HG03095 (cell line): ENCODE data around the gene ADAMTS15.
"Not testable (repeated sequence)": the region's sequence is repeated elsewhere in the genome, so short reads cannot be mapped to it uniquely, and the experiment has no call there.

ENCODE experiments used
- ATAC-seq: cut with Tn5 transposase; IDR thresholded peaks from one replicate; pipeline ENCODE4 v1.9.1; 2021; ENCODE audit warnings: moderate library complexity; ENCODE audit not compliant: unreplicated experiment

The ADAMTS15 gene

DNA sequence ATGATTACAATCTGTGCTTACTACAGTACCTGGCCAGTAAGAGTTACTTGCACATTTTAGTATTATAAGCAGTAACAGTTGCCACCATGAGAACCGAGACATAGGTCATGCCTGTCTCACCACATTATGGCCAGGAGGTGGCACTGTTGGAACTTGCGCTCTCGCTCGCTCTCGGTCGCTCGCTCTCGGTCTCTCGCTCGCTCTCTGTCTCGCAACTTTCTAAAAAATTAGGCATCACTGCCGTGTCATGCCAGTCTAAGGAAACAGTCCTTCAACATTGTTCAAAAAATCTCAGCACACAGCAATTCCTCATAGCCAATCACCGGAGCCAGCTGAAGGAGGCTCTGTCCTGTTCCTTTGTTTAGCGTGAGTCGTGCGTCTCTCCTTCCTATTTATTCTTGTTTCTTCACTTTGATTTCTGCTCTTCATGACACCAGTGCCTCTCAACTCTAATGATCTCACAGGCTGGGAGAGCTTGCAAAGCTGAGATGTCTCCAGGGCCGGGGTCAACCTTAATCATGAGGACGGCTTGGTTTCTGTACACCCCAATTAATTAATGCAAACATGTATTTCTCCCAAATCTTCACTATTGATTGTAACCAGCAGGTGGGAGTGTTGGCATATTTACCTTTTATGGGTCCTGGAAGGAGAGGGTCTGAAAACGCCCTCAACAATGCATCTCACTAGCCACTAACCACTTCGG is 13.8 kb upstream of the ADAMTS15 start:
- peak; percentile 89 for ATAC-seq

GRCh38 chr11:130435671-130436070 is 12.8 kb upstream of the ADAMTS15 start:
- no peak for ATAC-seq

DNA sequence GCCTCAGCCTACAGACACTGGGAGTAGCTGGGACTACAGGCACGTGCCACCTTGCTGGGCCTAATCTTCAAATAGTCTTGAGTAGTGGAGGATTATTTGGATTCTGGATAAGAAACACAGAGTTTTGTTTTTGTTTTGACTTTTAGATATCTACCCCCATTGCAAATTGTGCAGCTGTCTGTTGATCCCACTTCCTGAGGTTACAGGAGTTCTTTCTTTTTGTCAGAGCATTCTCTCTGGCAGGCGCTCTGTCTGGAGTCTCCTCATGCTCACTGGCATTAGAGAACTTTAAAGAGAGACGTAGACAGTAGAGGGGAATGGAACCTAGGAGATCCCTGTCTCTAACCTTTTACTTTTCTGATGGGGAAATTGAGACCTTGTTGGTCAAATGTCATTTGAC is 12.3 kb upstream of the ADAMTS15 start:
- ATAC-seq = no peak

DNA sequence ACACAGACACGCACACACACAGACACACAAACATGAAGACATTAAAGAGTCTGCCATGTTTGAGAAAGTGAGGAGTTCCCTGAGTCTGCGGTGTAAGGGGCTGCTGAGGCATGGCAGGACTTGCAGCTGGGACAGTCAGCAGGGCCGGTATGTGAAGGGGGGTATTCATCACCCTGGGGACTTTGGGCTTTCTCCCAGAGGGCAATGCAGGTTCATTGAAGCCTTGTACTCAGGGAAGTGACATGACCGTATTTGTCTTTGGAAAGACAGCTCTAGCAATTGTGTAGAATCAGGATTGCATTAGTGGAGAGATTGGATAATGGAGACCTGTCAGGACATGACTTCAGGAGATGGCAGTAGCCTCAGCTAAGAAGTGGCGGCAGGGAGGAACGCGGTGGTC is 10.6 kb upstream of the ADAMTS15 start:
- ATAC-seq = no peak

- not testable (repeated sequence) for ATAC-seq
Measured at GRCh38 chr11:130438401-130439159, 9.9 kb upstream of the ADAMTS15 start.

DNA sequence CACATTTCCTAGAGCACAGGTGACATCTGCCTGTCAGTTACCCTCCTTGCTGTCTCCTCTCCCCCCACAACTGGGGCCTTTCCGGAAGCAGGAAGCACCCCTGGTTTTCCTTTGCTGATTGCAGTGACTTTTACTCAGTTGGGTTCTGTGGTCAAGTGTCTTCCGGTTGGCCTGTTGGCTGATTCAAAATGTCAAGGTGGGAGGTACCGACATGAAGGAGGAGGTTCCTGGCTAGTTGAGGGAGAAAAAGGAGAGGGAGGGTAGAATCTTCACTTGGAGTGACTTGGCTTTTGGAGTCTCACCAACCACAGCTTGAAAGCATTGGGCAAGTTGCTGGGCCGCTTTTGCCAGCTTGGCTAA is 9.3 kb upstream of the ADAMTS15 start:
- no peak for ATAC-seq

DNA sequence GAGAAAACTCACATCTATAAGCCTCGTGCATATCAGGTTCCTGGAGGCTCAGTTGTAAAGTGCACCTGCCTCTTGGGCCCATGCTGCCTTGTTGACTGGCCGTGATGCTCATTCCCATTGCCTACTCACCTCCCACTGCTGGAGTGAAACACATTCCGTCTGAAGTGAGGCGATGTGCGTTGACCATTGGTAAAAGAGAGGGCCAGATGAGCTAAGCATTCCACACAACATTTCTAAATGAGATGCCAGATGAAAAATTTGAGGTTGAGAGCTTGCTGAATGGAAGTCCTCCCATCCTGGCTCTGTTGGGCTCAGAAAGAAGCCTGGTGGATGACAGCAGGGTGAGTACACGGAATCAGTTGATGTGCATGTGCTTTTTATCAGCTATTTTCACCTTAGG is 8.6 kb upstream of the ADAMTS15 start:
- ATAC-seq = no peak

DNA sequence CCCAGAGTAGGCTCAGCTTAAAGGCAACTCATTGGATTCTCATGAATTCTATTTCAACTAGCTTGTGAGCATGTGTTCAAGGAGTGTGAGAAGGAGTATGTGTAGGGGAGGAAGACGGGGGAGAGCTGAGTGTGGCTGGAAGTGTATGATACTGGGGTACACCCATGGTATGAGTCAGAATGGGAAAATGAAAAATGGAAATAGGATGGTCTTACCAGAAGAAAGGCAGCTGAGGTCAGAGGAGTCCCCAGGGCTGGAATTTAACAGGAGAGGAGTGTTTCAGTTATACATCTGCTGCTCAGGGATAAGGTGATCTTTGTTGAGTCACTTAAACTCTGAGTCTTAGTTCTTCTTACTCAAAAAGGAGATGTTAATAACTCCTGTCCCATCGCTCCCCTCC is 6.7 kb upstream of the ADAMTS15 start:
- no peak for ATAC-seq

- ATAC-seq = no peak
Measured at GRCh38 chr11:130442737-130443136, 5.7 kb upstream of the ADAMTS15 start.

GRCh38 chr11:130445788-130446187 is 2.7 kb upstream of the ADAMTS15 start:
- ATAC-seq = no peak

- no peak for ATAC-seq
Measured at GRCh38 chr11:130448039-130448415, 418 bp upstream of the ADAMTS15 start.

DNA sequence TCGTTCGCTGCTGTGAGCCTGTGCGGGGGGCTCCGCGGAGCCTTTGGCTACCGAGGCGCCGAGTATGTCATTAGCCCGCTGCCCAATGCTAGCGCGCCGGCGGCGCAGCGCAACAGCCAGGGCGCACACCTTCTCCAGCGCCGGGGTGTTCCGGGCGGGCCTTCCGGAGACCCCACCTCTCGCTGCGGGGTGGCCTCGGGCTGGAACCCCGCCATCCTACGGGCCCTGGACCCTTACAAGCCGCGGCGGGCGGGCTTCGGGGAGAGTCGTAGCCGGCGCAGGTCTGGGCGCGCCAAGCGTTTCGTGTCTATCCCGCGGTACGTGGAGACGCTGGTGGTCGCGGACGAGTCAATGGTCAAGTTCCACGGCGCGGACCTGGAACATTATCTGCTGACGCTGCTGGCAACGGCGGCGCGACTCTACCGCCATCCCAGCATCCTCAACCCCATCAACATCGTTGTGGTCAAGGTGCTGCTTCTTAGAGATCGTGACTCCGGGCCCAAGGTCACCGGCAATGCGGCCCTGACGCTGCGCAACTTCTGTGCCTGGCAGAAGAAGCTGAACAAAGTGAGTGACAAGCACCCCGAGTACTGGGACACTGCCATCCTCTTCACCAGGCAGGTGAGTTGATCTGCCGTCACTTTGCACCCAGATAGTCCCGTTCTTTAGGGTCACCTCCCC is 1.0 kb downstream of the ADAMTS15 start:
- ATAC-seq = no peak

- ATAC-seq = no peak
Measured at GRCh38 chr11:130449996-130450769, 1.7 kb downstream of the ADAMTS15 start.

DNA sequence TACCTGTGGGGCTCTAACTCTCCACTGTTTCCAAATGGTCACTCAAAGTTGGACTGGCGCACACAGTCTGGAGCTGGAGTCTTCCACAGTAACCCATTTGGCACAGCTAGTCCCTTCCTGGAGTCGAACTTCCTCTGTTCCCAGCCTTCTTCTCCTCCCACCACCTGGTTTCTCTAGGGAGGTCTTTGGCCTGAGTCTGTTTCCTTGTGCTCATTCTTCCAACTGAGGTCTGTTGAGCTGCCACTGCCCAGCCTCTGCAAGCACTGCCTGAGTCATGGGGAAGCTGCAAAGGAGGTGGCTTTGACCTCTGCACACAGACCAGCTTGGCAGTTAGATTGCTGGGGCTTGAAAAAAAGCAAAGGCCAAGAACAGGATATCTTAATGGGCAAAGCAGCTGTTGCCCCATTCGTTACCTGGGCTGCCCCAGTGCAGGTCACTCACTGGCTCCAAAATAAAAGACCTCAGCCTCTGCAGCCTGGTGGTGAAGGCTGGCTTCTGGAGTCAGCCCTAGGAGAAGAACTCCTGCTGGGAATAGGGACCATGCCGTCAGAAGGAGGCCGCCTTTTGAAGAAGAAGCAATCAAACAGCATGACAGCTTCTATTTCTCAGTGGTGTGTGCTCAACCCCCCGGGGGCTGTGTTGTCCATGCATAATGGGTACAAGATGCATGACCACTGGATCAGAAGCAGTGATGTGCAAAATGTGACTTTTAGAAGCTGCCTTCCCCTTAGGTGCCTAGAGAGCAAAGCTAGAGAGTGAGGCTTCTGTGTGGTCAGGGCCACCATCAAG is 3.0 kb downstream of the ADAMTS15 start:
- ATAC-seq = no peak

DNA sequence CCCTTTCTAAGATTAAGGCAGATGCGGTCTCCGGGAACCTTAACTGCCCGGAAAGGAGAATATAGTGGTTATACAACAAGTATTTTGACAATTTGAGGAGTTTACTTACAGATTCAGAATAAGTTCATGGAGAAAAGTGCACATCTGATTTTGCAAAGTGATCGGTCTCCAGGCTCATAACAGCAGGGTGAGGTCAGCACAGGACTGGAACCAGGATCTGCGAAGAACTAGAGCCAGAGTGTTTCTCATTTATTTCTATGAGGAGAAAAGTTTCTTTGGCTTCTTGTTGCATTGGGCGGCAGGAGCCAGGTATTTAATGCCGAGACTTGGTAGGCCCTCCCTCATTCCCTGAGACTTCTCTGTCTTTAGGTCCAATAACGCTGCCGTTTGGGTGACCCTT is 3.7 kb downstream of the ADAMTS15 start:
- ATAC-seq = no peak

- no peak for ATAC-seq
Measured at GRCh38 chr11:130452940-130453339, 4.5 kb downstream of the ADAMTS15 start.

GRCh38 chr11:130454491-130455252 is 6.2 kb downstream of the ADAMTS15 start:
- no peak for ATAC-seq

DNA sequence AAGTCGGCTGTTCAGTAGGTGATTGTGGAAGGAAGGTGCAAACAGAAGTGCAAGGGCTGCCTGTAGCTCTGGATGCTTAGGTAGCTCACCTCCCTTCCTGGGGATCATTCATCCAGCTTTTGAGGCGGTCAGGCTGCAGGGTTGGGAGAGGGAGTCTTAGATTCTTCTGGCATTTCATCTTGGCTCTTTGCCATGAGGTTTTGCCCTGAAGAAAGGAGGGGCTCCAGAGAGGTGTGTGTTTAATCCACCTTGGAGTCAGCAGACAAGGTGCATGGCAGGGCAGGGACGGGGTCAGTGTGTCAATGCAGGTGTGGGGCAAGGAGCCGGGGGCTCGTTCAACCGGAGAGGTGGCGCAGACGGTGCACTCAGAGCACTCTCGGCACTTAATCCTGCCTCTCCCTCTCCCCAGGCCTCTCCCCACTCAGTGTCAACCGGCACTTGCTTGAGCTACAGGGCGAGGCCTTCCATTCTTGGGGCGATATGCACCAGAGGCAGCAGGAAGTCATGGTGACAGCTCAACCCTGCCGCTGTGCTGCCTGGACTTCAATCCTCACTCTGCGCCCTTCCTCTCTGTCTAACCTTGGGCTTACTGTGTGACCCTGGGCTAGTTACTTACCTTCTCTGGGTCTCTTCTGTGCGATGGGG is 7.2 kb downstream of the ADAMTS15 start:
- no peak for ATAC-seq

GRCh38 chr11:130456286-130456685 is 7.8 kb downstream of the ADAMTS15 start:
- ATAC-seq = no peak
